Ovary (tissue), 3 donors: ENCODE measurements around the gene SH3BP5L.

Experiments used
- EP300 ChIP-seq: sonication (generic); formaldehyde crosslinking; IDR thresholded peaks from one replicate; pipeline ENCODE4 v1.6.1; 2017; ENCODE audit warnings: antibody characterized with exemption
- POLR2A ChIP-seq: fragments of 450-650 bp; IDR thresholded peaks from one replicate; pipeline ENCODE4 v1.6.1; 2017; ENCODE audit warnings: antibody characterized with exemption, mild to moderate bottlenecking, moderate library complexity
- TF ChIP-seq, protein P1 (sequence below), 3 donors: fragments of 450-650 bp in 2 of 3; fragments of 200-600 bp in 1 of 3; IDR thresholded peaks; one replicate each; pipeline versions ENCODE4 v1.5.1 to v1.8.0; 2016 to 2022; ENCODE audit warnings: antibody characterized with exemption in 3 of 3, mild to moderate bottlenecking in 1 of 3
- donor health status: DM: no; HTN: no; CAD: no.

DNA sequence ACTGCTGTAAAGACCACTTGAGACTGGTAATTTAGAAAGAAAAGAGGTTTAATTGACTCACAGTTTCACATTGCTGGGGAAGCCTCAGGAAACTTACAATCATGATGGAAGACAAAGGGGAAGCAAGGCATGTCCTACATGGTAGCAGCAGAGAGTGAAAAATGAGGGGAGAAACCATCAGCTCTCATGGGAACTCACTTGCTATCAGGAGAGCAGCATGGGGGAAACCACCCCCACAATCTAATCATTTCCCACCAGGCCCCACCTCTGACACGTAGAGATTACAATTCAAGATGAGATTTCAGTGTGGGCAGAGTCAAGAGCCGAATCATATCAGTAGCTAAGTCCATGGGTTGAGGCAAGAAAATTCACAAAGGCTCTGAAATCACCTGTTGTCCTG is 46.4 kb downstream of the SH3BP5L start:
- TF ChIP-seq, protein P1, sequence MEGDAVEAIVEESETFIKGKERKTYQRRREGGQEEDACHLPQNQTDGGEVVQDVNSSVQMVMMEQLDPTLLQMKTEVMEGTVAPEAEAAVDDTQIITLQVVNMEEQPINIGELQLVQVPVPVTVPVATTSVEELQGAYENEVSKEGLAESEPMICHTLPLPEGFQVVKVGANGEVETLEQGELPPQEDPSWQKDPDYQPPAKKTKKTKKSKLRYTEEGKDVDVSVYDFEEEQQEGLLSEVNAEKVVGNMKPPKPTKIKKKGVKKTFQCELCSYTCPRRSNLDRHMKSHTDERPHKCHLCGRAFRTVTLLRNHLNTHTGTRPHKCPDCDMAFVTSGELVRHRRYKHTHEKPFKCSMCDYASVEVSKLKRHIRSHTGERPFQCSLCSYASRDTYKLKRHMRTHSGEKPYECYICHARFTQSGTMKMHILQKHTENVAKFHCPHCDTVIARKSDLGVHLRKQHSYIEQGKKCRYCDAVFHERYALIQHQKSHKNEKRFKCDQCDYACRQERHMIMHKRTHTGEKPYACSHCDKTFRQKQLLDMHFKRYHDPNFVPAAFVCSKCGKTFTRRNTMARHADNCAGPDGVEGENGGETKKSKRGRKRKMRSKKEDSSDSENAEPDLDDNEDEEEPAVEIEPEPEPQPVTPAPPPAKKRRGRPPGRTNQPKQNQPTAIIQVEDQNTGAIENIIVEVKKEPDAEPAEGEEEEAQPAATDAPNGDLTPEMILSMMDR (IDR thresholded peaks at IDR 0.05): no peak
- TF ChIP-seq POLR2A (no peak), EP300 (no peak)
